GM12865 (cell line): ENCODE results near the gene ZNF48.
"Not testable (repeated sequence)": the region's sequence is repeated elsewhere in the genome, so short reads cannot be mapped to it uniquely, and the experiment has no call there.

ENCODE experiments used
- DNase-seq: peaks from one replicate; pipeline ENCODE4 v3.0.0; 2010; ENCODE audit warnings: low read depth
- H3K4me3 ChIP-seq: 2 replicates; pipeline ENCODE4 v1.5.1; 2011; ENCODE audit warnings: mild to moderate bottlenecking, low read depth, low read length, control low read depth
- CTCF ChIP-seq: IDR thresholded peaks from 2 replicates; pipeline ENCODE4 v1.5.1; 2011; ENCODE audit warnings: low read length, control low read depth, low read depth, inconsistent platforms; ENCODE audit not compliant: insufficient read depth; ENCODE audit errors: missing control alignments

ZNF48 gene

DNA sequence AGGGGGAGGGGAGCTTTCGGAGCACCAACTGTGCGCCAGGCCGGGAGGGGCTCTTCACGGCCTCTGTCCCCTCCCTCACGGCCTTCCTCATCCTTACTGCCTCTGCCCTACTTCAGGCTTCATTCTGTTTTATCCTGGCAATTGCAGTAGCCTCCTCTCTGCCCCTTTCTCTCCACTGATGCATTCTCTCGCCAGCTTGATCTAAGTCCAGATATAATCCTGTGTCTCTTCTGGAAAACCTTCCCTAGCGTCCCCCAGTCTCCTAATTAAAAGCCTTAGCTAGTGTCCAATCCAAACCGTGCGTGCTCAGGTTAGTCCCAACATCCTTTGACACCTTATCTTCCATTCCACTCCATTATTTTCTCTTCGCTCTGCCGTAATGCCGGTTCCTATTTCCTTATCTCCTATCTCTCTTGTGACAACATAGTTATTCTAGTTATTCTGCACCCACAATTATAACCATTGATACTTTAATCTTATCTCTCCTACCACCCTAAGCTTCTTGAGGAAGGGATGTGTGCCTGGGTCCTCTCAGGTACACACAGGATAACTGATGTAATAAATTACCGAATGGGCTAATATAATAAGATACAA is 869 bp downstream of the ZNF48 start:
- peak overlapping the region; percentile 85 for H3K4me3 ChIP-seq

GRCh38 chr16:30396627-30397026 is 1.4 kb downstream of the ZNF48 start:
- H3K4me3 ChIP-seq, DNase-seq: not testable (repeated sequence)

More for the DNA sequence above, 869 bp downstream of the ZNF48 start:
- no peak for DNase-seq
- no peak for TF ChIP-seq CTCF

- no peak overlapping the region for H3K4me3 ChIP-seq
- TF ChIP-seq CTCF, result no peak
- DNase-seq, result no peak
These were observed 1.8 kb downstream of the ZNF48 start for GRCh38 chr16:30397056-30397455.

DNA sequence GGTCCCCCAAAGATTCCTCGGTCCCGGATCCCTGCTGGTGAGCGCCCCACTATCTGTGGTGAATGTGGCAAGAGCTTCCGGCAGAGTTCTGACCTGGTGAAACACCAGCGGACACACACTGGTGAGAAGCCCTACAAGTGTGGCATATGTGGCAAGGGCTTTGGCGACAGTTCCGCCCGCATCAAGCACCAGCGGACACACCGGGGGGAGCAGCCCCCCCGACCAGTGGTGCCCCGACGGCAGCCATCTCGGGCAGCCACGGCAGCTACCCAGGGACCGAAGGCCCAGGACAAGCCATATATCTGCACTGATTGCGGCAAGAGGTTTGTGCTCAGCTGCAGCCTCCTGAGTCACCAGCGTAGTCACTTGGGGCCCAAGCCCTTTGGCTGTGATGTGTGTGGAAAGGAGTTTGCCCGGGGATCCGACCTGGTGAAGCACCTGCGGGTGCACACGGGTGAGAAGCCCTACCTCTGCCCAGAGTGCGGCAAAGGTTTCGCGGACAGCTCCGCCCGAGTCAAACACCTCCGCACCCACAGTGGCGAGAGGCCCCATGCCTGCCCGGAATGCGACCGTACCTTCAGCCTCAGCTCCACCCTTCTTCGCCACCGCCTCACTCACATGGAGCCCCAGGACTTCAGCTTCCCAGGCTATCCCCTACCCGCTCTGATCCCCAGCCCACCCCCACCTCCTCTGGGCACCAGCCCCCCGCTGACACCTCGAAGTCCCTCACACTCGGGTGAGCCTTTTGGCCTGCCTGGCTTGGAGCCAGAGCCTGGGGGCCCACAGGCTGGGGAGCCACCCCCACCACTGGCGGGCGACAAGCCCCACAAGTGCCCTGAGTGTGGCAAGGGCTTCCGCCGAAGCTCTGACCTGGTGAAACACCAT is 2.8 kb downstream of the ZNF48 start:
- TF ChIP-seq CTCF, result no peak
- DNase-seq, result no peak

GRCh38 chr16:30398661-30399434 is 3.6 kb downstream of the ZNF48 start:
- no peak for TF ChIP-seq CTCF
- no peak for DNase-seq
- H3K4me3 ChIP-seq, result no peak overlapping the region

More for the DNA sequence above, 2.8 kb downstream of the ZNF48 start:
- no peak overlapping the region for H3K4me3 ChIP-seq

GRCh38 chr16:30399435-30400186 is 4.4 kb downstream of the ZNF48 start:
- peak overlapping the region; percentile 72 for H3K4me3 ChIP-seq
- no peak for TF ChIP-seq CTCF
- no peak for DNase-seq
